GM12801 (cell line): ENCODE data around the gene BMP2K.

Experiments
- CTCF ChIP-seq: IDR thresholded peaks from one replicate; pipeline ENCODE4 v1.5.1; 2011; ENCODE audit warnings: control low read depth; ENCODE audit not compliant: insufficient read length; ENCODE audit errors: extremely low read depth

The BMP2K gene

GRCh38 chr4:78776079-78776728, at the start of gene BMP2K:
Gene BMP2K (plus strand): TSS chr4:78776350. CDS start chr4:78776544, 194 bp downstream.
- TF ChIP-seq CTCF = no peak

GRCh38 chr4:78726546-78726945, 49.6 kb upstream of the BMP2K start:
- no peak for TF ChIP-seq CTCF

GRCh38 chr4:78732332-78733104, 43.6 kb upstream of the BMP2K start:
- TF ChIP-seq CTCF = no peak

- no peak for TF ChIP-seq CTCF
Measured at GRCh38 chr4:78734441-78735162, 41.5 kb upstream of the BMP2K start.

GRCh38 chr4:78735697-78736096, 40.5 kb upstream of the BMP2K start:
- TF ChIP-seq CTCF = no peak

GRCh38 chr4:78737035-78737434, 39.1 kb upstream of the BMP2K start:
- TF ChIP-seq CTCF = no peak

- no peak for TF ChIP-seq CTCF
Measured at GRCh38 chr4:78737973-78738372, 38.2 kb upstream of the BMP2K start.
